Measurements from ENCODE around the gene GRB10.

GRCh38 chr7:50589364-50589763 is 193.3 kb downstream of the GRB10 start:
- TF ChIP-seq POLR2A (IDR thresholded peaks at IDR 0.05) = no peak
- TF ChIP-seq, protein P1, sequence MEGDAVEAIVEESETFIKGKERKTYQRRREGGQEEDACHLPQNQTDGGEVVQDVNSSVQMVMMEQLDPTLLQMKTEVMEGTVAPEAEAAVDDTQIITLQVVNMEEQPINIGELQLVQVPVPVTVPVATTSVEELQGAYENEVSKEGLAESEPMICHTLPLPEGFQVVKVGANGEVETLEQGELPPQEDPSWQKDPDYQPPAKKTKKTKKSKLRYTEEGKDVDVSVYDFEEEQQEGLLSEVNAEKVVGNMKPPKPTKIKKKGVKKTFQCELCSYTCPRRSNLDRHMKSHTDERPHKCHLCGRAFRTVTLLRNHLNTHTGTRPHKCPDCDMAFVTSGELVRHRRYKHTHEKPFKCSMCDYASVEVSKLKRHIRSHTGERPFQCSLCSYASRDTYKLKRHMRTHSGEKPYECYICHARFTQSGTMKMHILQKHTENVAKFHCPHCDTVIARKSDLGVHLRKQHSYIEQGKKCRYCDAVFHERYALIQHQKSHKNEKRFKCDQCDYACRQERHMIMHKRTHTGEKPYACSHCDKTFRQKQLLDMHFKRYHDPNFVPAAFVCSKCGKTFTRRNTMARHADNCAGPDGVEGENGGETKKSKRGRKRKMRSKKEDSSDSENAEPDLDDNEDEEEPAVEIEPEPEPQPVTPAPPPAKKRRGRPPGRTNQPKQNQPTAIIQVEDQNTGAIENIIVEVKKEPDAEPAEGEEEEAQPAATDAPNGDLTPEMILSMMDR (IDR thresholded peaks at IDR 0.05 in 4 of 5, conservative IDR thresholded peaks at IDR 0.05 in 1 of 5) = no peak
